ENCODE measurements around the gene TULP3. TPM values are rescaled to one million over a fixed set of nuclear protein-coding genes. Genes with fewer than 3 reads are reported as not detected.

TULP3 gene
- total RNA-seq, 4 donors from 2014 or later: 34.3 to 41.6 (median 37.6) TPM

DNA sequence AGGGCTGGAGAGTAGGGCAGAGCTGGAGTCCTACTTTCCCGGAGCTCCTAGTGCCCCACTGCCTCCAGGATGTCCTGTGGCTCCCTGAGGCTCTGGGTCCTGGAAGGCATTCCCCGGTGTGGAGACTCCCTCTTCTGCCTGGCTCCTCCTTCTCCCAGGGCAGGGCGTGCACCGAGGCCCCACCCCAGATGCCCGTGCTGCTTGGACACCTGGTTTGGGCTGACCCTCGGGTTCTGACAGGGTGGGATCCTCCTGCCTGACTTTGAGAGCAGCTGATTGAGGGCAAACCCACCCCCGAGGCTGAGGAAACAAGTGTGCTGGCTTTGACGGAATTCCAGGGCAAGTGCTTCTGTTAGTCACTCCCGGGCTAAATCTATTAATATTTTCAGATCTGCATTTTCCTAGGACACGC is 83.9 kb downstream of the TULP3 start:
- Histone ChIP-seq H3K36me3 (no peaks in the 10 kb centered on the region), H3K4me1 (peaks cover 0 to 5% (median 0%) of the 10 kb centered on the region in 4 donors), H3K4me3 (no peak overlapping the region), H3K27ac (no peak overlapping the region), H3K27me3 (no peaks in the 10 kb centered on the region), H3K9me3 (no peaks in the 10 kb centered on the region)
- 42 to 46% methylated on average over 9 to 10 of the region's 10 CpGs for WGBS, 2 donors
- no peak for TF ChIP-seq EP300 (IDR thresholded peaks at IDR 0.05)
- TF ChIP-seq, protein P1, sequence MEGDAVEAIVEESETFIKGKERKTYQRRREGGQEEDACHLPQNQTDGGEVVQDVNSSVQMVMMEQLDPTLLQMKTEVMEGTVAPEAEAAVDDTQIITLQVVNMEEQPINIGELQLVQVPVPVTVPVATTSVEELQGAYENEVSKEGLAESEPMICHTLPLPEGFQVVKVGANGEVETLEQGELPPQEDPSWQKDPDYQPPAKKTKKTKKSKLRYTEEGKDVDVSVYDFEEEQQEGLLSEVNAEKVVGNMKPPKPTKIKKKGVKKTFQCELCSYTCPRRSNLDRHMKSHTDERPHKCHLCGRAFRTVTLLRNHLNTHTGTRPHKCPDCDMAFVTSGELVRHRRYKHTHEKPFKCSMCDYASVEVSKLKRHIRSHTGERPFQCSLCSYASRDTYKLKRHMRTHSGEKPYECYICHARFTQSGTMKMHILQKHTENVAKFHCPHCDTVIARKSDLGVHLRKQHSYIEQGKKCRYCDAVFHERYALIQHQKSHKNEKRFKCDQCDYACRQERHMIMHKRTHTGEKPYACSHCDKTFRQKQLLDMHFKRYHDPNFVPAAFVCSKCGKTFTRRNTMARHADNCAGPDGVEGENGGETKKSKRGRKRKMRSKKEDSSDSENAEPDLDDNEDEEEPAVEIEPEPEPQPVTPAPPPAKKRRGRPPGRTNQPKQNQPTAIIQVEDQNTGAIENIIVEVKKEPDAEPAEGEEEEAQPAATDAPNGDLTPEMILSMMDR (IDR thresholded peaks at IDR 0.05): no peak
- no peak for TF ChIP-seq POLR2A (IDR thresholded peaks at IDR 0.05)
- DNase-seq (ENCODE audit: low spot score in 2 of 2): no peak

- Histone ChIP-seq H3K4me1 (peaks cover 0 to 5% (median 0%) of the 10 kb centered on the region in 4 donors), H3K4me3 (no peak overlapping the region), H3K9me3 (no peaks in the 10 kb centered on the region), H3K36me3 (no peaks in the 10 kb centered on the region), H3K27me3 (no peaks in the 10 kb centered on the region), H3K27ac (no peak overlapping the region)
- no peak for DNase-seq (ENCODE audit: low spot score in 2 of 2)
- TF ChIP-seq POLR2A (IDR thresholded peaks at IDR 0.05) (no peak), EP300 (IDR thresholded peaks at IDR 0.05) (no peak)
- TF ChIP-seq, protein P1 (IDR thresholded peaks at IDR 0.05): no peak
- 73 to 77% methylated on average over 3 to 5 of the region's 6 CpGs for WGBS, 2 donors
Measured at GRCh38 chr12:2976581-2976996, 85.9 kb downstream of the TULP3 start.

DNA sequence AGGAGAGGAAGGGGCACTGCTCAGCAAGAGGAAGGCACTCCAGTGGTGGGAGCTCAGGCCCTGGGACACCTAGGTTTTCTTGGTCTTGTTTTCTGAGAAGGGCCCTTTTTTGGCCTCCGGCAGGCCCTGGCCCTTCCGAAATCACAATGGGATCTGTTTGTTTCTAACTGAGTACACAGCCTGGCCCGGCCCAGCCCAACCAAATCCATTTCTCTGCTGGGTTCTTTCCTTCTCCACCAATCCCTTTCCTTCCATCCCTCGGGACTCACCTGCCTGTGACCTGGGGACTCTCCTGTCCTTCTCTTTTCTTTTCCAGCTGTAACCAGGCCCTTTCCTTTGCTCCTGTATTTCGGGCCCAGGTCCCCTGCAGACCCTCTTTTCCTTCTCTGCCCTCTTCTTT is 87.1 kb downstream of the TULP3 start:
- Histone ChIP-seq H3K27me3 (no peaks in the 10 kb centered on the region), H3K27ac (no peak overlapping the region), H3K4me3 (no peak overlapping the region), H3K36me3 (no peaks in the 10 kb centered on the region), H3K4me1 (peaks cover 0 to 5% (median 0%) of the 10 kb centered on the region in 4 donors), H3K9me3 (no peaks in the 10 kb centered on the region)
- no peak for DNase-seq (ENCODE audit: low spot score in 2 of 2)
- TF ChIP-seq EP300 (IDR thresholded peaks at IDR 0.05): no peak
- TF ChIP-seq POLR2A (IDR thresholded peaks at IDR 0.05): no peak
- TF ChIP-seq, protein P1 (IDR thresholded peaks at IDR 0.05): no peak
- 89 to 93% methylated on average over 5 of the region's 5 CpGs for WGBS, 2 donors

- Histone ChIP-seq H3K27me3 (no peaks in the 10 kb centered on the region), H3K36me3 (no peaks in the 10 kb centered on the region), H3K4me3 (no peak overlapping the region), H3K9me3 (no peaks in the 10 kb centered on the region), H3K4me1 (no peaks in the 10 kb centered on the region), H3K27ac (no peak overlapping the region)
- TF ChIP-seq, protein P1 (IDR thresholded peaks at IDR 0.05): no peak
- TF ChIP-seq EP300 (IDR thresholded peaks at IDR 0.05): no peak
- no peak for TF ChIP-seq POLR2A (IDR thresholded peaks at IDR 0.05)
- no peak for DNase-seq (ENCODE audit: low spot score in 2 of 2)
- WGBS, 2 donors: 94 to 95% methylated on average over 4 of the region's 4 CpGs
Measured at GRCh38 chr12:2979806-2980205, 89.1 kb downstream of the TULP3 start.

DNA sequence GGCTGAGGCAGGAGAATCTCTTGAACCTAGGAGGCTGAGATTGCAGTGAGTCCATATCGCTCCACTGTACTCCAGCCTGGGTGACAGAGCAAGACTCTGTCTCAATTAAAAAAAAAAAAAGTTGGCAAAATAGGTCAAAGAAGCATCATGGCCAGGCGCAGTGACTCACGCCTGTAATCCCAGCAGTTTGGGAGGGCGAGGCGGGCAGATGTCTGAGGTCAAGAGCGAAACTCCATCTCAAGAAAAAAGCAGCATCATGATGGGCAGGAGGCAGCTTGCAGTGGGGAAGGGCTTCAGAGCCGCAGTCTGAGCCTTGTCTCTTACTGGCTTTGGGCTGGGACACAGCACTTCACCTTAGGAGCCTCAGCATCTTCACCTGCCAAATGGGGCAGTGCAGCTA is 89.9 kb downstream of the TULP3 start:
- H3K4me3 ChIP-seq: no peak overlapping the region
- no peak overlapping the region for H3K27ac ChIP-seq
- 80% methylated on average over 7 of the region's 7 CpGs for WGBS, 2 donors
- no peak for DNase-seq (ENCODE audit: low spot score in 2 of 2)
- H3K27me3 ChIP-seq: no peaks in the 10 kb centered on the region
- no peaks in the 10 kb centered on the region for H3K36me3 ChIP-seq
- no peaks in the 10 kb centered on the region for H3K9me3 ChIP-seq
- no peak for TF ChIP-seq EP300 (IDR thresholded peaks at IDR 0.05)
- TF ChIP-seq, protein P1 (IDR thresholded peaks at IDR 0.05): no peak
- no peak for TF ChIP-seq POLR2A (IDR thresholded peaks at IDR 0.05)
- no peaks in the 10 kb centered on the region for H3K4me1 ChIP-seq
